Immature natural killer cell (primary cell): Measurements from ENCODE around the gene CD244. TPM values are rescaled to one million over a fixed set of nuclear protein-coding genes. Genes with fewer than 3 reads are reported as not detected.
"Not testable (repeated sequence)": the region's sequence is repeated elsewhere in the genome, so short reads cannot be mapped to it uniquely, and the experiment has no call there.

Experiments
- DNase-seq, 3 donors: peaks; one replicate each; pipeline ENCODE4 v3.0.0; 2022; ENCODE audit warnings: mixed read lengths in 1 of 3
- H3K27ac Mint-ChIP-seq, 6 donors: one replicate each; pipeline ENCODE4 v1.8.0; 2020; ENCODE audit warnings: mixed read lengths in 6 of 6, mild to moderate bottlenecking in 5 of 6, inconsistent platforms in 4 of 6, moderate library complexity in 3 of 6
- H3K27me3 Mint-ChIP-seq, 3 donors: one replicate each; pipeline ENCODE4 v1.8.0; 2020 to 2021; ENCODE audit warnings: low read depth in 3 of 3, mild to moderate bottlenecking in 3 of 3, mixed read lengths in 3 of 3, moderate library complexity in 3 of 3, inconsistent platforms in 1 of 3
- H3K36me3 Mint-ChIP-seq, 3 donors: one replicate each; pipeline ENCODE4 v1.8.0; 2020; ENCODE audit warnings: mixed read lengths in 3 of 3, inconsistent platforms in 2 of 3, mild to moderate bottlenecking in 2 of 3
- H3K4me1 Mint-ChIP-seq, 2 donors: one replicate each; pipeline ENCODE4 v1.8.0; 2020; ENCODE audit warnings: inconsistent platforms in 2 of 2, mild to moderate bottlenecking in 2 of 2, mixed read lengths in 2 of 2, moderate library complexity in 1 of 2
- H3K4me3 Mint-ChIP-seq, 5 donors: one replicate each; pipeline ENCODE4 v1.8.0; 2020; ENCODE audit warnings: mild to moderate bottlenecking in 5 of 5, mixed read lengths in 5 of 5, inconsistent platforms in 3 of 5, moderate library complexity in 3 of 5
- H3K9me3 Mint-ChIP-seq, 6 donors: one replicate each; pipeline ENCODE4 v1.8.0; 2020; ENCODE audit warnings: mild to moderate bottlenecking in 6 of 6, mixed read lengths in 6 of 6, inconsistent platforms in 4 of 6, moderate library complexity in 3 of 6
- polyA plus RNA-seq, 3 donors: library from polyadenylated mRNA; unstranded; fragments of 300-500 nt; fragmentation: Illumina TruSeq; gene quantifications; one replicate each; pipeline ENCODE4 v1.2.3, GENCODE V29; 2021

CD244 gene, protein sequence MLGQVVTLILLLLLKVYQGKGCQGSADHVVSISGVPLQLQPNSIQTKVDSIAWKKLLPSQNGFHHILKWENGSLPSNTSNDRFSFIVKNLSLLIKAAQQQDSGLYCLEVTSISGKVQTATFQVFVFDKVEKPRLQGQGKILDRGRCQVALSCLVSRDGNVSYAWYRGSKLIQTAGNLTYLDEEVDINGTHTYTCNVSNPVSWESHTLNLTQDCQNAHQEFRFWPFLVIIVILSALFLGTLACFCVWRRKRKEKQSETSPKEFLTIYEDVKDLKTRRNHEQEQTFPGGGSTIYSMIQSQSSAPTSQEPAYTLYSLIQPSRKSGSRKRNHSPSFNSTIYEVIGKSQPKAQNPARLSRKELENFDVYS
- polyA plus RNA-seq, result 100 to 1,000 TPM; 301 to 501 (median 410) TPM

DNA sequence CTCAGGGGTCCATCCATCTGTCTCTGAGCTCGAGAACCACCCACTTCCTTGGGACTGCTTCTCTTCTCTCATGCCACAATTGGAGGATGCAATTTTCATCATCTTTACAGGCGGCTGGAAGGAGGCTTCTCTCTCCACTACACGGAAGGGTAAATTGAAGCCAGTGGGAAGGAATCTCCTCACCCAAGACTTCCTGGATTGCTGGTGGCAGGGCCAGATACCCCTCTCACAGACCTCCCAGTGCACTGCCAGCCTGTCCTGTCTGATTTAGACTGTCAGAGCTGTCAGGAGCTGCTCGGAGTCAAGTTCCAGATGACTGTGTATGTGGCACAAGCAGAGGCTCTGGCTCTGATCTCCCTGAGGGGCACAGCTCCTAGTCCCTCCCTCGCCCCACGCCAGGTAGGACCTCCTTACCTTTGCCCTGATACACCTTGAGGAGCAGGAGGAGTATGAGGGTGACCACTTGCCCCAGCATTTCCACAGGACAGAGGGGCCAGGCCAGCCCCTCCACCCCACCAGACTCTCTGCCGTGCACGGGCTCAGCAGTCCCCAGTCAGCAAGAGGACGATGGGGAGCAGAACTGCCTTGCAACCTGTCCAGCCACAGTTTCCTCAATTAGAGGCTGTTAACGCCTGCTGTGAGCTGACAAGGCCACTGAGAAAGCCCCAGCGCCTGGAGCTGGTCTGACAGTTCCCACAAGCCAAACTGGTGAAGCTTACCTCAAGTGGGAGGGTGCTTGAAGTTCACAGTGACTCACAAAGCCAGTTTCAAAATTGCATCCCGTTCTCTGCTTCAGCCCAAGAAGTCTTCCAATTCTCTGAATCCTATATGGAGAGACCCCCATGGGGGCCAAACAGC lies at the start of gene CD244:
Gene CD244, minus strand, starts transcription at position 685 of the 858 bp plus-strand sequence. Its CDS starts 210 bp downstream, at position 475.
- Mint-ChIP-seq H3K4me1 (peaks cover 20 to 61% of the 10 kb centered on the region in 2 donors), H3K27ac (peak within 1 kb of the TSS; percentile 94 to 99 (median 98)), H3K27me3 (peaks cover 0 to 7% (median 2%) of the 10 kb centered on the region in 3 donors), H3K4me3 (peak within 1 kb of the TSS; percentile 98 to 99 (median 99)), H3K36me3 (peaks cover 8 to 12% (median 8%) of the 10 kb centered on the region in 3 donors), H3K9me3 (no peaks in the 10 kb centered on the region)
- peak; percentile 87 to 88 (median 87) for DNase-seq

DNA sequence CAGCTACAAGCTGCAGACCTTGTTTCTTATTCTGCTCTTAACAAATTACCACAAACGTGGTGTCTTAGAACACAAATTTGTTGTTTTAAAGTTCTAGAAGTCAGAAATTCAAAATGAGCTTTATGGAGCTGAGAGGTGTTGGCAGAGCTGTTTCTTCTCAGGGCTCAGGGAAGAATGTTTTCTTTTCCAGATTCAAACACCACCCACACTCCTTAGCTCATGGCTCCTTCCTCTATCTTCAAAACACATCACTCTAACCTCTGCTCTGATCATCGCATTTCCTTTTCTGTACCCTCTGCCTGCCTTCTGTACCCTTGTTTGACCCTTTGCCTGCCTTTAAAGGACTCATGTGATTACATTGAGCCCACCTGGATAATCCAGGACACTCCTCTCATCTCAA lies 49.2 kb upstream of the CD244 start:
- Mint-ChIP-seq H3K27me3 (peaks cover 1 to 7% (median 2%) of the 10 kb centered on the region in 3 donors), H3K4me1 (no peaks in the 10 kb centered on the region), H3K27ac (peak overlapping the region in 1 of 6 donors; percentile 34), H3K4me3 (no peak overlapping the region), H3K9me3 (no peaks in the 10 kb centered on the region), H3K36me3 (no peaks in the 10 kb centered on the region)
- DNase-seq, result no peak

DNA sequence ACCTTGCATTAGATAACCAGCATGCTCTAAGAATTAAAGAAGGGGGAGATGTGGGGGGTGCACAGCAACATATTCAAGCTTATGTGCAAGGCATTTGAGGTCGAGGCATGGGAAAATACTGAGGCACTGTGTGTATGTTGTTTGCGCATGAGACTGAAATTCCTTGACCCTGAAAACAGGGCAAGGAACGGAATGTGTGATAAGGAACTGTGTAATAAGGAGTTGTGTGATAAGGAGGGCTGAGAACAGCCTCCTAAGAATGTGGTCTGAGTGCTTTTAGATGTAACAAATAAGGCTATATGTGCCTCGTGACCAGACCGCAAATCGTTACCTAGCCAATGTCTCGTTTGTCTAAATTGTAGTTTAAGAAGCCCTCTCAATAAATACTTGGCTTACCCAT lies 48.8 kb upstream of the CD244 start:
- no peak for DNase-seq
- Mint-ChIP-seq H3K9me3 (no peaks in the 10 kb centered on the region), H3K36me3 (no peaks in the 10 kb centered on the region), H3K27me3 (peaks cover 1 to 7% (median 2%) of the 10 kb centered on the region in 3 donors), H3K27ac (no peak overlapping the region), H3K4me3 (no peak overlapping the region), H3K4me1 (no peaks in the 10 kb centered on the region)

DNA sequence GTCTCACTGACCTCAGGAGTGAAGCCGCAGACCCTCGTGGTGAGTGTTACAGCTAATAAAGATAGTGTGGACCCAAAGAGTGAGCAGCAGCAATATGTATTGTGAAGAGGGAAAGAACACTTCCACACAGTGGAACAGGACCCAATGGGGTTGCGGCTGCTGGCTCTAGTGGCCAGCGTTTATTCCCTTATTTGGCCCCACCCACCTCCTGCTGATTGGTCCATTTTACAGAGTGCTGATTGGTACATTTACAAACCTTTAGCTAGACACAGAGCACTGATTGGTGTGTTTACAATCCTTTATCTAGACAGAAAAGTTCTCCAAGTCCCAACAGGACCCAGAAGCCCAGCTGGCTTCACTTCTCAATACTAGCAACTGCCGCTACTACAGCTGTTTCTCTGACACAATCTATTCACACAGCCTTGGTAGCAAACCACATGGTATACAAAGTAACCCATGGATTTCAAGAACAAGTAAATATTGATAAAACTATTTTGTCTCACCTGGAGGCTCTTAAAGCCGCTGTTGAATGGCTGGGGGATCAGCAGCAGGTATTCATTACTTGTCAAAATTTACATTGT lies 47.6 kb upstream of the CD244 start:
- no peak for DNase-seq
- H3K27me3 Mint-ChIP-seq, result peaks cover 1 to 2% (median 2%) of the 10 kb centered on the region in 3 donors

DNA sequence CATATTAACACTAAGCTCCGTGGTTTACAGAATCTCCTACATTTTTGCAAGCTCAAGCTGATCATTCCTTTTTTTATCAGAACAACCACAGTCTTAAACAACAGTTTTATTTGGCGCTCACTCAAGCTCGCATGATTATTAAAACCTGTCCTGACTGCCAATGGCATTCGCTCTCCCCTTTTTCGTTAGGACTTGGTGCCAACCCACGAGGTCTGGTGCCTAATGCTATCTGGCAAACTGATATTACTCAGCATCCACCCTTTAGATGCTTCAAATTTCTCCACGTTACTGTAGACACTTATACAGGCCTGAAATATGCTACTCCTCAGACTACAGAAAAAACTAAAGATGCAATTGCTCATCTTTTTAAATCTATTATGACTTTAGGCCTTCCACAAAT lies 45.3 kb upstream of the CD244 start:
- DNase-seq, result no peak
- Mint-ChIP-seq H3K4me3 (no peak overlapping the region), H3K27me3 (peaks cover 0 to 2% (median 0%) of the 10 kb centered on the region in 3 donors), H3K9me3 (no peaks in the 10 kb centered on the region), H3K27ac (no peak overlapping the region), H3K36me3 (no peaks in the 10 kb centered on the region), H3K4me1 (no peaks in the 10 kb centered on the region)

More for the DNA sequence above, 47.6 kb upstream of the CD244 start:
- no peak overlapping the region for H3K27ac Mint-ChIP-seq
- no peaks in the 10 kb centered on the region for H3K4me1 Mint-ChIP-seq
- no peaks in the 10 kb centered on the region for H3K9me3 Mint-ChIP-seq
- H3K4me3 Mint-ChIP-seq, result no peak overlapping the region
- no peaks in the 10 kb centered on the region for H3K36me3 Mint-ChIP-seq

DNA sequence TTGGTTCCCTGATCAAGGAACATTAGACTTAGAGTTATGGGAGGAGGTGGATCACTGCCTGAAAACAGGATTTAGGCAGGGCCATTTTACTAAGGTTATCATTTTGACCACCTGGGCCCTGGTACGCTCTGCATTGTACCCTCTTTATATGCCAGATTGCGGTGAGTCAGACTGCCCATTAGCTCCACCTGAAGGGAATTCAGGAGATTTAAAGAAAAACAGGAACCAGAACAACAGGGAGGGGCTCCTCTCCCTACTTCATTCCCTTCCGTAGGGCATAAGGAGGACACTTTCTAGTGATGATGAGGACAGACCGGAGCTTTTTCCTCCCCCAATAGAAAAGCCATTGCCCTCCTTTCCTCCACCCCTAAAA lies 42.9 kb upstream of the CD244 start:
- no peak overlapping the region for H3K4me3 Mint-ChIP-seq
- H3K9me3 Mint-ChIP-seq, result no peaks in the 10 kb centered on the region
- H3K36me3 Mint-ChIP-seq, result no peaks in the 10 kb centered on the region
- no peak for DNase-seq
- no peaks in the 10 kb centered on the region for H3K4me1 Mint-ChIP-seq
- no peak overlapping the region for H3K27ac Mint-ChIP-seq
- H3K27me3 Mint-ChIP-seq, result peaks cover 0 to 6% (median 3%) of the 10 kb centered on the region in 3 donors

DNA sequence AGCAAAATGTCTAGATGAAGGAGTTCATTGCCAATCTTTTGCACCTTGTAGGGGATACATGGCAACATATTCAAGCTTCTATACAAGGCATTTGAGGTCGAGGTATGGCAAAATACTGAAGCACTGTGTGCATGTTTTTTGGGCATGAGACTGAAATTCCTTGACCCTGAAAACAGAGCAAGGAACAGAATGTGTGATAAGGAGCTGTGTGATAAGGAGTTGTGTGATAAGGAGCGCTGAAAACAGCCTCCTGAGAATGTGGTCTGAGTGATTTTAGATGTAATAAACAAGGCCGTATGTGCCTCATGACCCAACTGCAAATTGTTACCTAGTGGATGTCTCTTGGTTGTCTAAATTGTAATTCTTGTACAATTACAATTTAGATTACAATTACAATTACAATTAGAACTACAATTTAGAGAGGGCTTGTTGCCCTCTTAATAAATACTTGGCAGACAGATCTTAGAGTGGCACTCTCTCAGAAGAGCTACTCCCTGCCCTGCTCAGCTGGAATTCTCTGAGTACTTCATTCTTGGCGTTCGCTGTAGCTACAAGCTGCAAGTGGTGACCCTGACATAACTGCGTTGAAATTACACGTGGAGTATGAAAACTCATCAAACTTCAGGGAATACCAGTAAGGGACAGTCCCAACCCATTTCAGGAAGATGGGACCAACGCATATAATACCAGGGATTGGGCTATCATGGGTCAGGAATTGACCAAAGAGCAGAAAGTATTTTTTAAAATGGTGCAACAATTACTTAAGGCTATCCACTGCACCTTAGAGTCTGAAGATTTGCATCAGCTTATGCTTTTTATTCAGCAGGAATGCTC lies 42.3 kb upstream of the CD244 start:
- Mint-ChIP-seq H3K4me3 (no peak overlapping the region), H3K27ac (no peak overlapping the region), H3K27me3 (peaks cover 0 to 6% (median 3%) of the 10 kb centered on the region in 3 donors), H3K9me3 (no peaks in the 10 kb centered on the region), H3K4me1 (no peaks in the 10 kb centered on the region), H3K36me3 (no peaks in the 10 kb centered on the region)
- no peak for DNase-seq

DNA sequence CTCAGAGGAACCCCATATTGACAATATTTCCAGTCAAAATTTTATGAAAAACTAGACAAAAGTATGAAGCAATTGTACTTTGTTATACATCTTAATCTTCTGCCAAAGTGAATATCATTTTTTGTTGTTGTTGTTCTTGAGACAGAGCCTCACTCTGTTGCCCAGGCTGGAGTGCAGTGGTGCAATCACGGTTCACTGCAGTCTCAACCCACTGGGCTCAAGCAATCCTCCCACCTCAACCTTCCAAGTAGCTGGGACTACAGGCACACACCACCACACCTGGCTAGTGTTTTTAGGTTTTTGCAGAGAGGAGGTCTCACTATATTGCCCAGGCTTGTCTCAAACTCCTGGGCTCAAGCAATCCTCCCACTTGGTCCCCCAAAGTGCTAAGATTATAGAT lies 39.6 kb upstream of the CD244 start:
- H3K4me3 Mint-ChIP-seq, H3K9me3 Mint-ChIP-seq, H3K4me1 Mint-ChIP-seq, H3K36me3 Mint-ChIP-seq, DNase-seq, H3K27me3 Mint-ChIP-seq: not testable (repeated sequence)
- H3K27ac Mint-ChIP-seq, result peak overlapping the region in 1 of 6 donors; percentile 16

DNA sequence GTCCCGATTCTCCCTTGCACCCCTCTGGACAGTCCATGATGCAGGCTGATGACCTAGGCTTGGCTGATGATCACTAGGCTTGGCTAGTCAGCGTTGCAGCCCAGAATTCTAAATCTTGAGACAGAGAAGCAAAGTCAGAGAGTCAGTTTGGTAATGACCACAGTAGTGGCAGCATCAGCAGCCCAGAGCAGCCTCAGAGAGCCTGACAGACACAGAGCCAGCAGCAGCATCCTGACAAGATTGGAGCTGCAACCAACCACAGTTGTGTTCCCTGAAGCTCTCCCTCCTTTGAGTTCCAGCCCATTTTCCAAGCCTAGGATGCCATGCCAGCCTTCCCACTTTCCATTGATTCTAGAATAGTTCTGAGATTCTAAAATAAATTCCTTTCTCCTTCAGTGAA lies 39.1 kb upstream of the CD244 start:
- peaks cover 3 to 6% (median 6%) of the 10 kb centered on the region in 3 donors for H3K27me3 Mint-ChIP-seq
- H3K9me3 Mint-ChIP-seq, result no peaks in the 10 kb centered on the region
- H3K36me3 Mint-ChIP-seq, result no peaks in the 10 kb centered on the region
- no peak for DNase-seq
- no peak overlapping the region for H3K4me3 Mint-ChIP-seq
- H3K4me1 Mint-ChIP-seq, result no peaks in the 10 kb centered on the region
- H3K27ac Mint-ChIP-seq, result no peak overlapping the region

DNA sequence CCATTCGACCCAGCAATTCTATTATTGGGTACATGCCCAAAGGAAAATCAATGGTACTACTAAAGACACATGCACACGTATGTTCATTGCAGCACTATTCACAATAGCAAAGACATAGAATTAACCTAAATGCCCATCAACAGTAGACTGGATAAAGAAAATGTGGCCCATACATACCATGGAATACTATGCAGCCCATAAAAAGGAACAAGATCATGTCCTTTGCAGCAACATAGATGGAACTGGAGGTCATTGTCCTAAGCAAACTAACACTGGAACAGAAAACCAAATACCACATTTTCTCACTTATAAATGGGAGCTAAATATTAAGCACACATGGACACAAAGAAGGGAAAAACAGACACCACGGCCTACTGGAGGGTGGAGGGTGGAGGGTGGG lies 38.0 kb upstream of the CD244 start:
- H3K4me3 Mint-ChIP-seq, DNase-seq: not testable (repeated sequence)

DNA sequence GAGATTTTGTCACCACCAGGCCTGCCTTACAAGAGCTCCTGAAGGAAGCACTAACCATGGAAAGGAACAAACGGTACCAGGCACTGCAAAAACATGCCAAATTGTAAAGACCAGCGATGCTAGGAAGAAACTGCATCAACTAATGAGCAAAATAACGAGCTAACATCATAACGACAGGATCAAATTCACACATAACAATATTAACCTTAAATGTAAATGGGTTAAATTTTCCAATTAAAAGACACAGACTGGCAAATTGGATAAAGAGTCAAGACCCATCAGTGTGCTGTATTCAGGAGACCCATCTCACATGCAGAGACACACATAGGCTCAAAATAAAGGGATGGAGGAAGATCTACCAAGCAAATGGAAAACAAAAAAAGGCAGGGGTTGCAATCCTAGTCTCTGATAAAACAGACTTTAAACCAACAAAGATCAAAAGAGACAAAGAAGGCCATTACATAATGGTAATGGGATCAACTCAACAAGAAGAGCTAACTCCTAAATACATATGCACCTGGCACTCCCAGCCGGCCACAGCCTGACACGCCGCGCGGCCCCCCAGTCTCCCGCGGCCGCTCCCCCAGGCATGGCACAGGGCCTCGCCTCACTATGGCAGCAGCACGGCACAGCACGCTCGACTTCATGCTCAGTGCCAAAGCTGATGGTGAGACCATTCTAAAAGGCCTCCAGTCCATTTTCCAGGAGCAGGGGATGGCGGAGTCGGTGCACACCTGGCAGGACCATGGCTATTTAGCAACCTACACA lies 31.9 kb upstream of the CD244 start:
- DNase-seq, H3K27me3 Mint-ChIP-seq, H3K4me1 Mint-ChIP-seq, H3K36me3 Mint-ChIP-seq, H3K4me3 Mint-ChIP-seq, H3K27ac Mint-ChIP-seq, H3K9me3 Mint-ChIP-seq: not testable (repeated sequence)

More for the DNA sequence above, 38.0 kb upstream of the CD244 start:
- not testable (repeated sequence) for H3K27ac Mint-ChIP-seq, H3K9me3 Mint-ChIP-seq, H3K36me3 Mint-ChIP-seq, H3K27me3 Mint-ChIP-seq, H3K4me1 Mint-ChIP-seq

DNA sequence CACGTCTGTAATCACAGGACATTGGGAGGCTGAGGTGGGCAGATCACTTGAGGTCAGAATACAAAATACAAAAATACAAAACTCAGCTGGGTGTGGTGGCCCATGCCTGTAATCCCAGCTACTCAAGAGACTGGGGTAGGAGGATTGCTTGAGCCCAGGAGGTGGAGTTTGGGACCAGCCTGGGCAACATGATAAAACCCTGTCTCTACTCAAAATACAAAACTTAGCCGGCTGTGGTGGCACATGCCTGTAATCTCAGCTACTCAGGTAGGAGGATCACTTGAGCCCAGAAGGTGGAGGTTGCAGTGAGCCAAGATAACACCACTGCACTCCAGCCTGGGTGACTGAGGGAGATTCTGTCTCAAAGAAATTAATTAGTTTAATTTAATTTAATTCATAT lies 28.8 kb upstream of the CD244 start:
- Mint-ChIP-seq H3K4me1 (no peaks in the 10 kb centered on the region), H3K27ac (no peak overlapping the region), H3K4me3 (no peak overlapping the region), H3K36me3 (peaks cover 0 to 3% (median 0%) of the 10 kb centered on the region in 3 donors), H3K27me3 (peaks cover 0 to 2% (median 0%) of the 10 kb centered on the region in 3 donors), H3K9me3 (peaks cover 0 to 10% (median 4%) of the 10 kb centered on the region in 6 donors)
- DNase-seq, result no peak

DNA sequence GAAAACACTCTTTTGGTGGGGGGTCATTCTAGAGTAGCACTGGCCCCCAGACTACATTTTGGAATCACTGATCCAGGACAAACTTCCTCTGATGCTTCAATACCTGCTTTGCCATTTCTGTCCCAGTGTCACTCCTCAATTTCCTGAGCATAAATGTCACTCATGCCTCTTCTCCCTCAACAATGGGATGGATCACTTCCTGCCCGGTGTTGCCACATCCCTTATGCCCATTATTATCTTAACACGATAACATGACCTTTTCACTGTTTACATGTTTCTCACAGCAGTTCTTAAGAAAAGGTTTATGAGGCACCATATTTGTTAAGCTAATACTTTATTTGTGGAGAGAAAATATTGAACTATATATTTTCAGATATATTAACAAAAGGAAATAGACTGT lies 26.2 kb upstream of the CD244 start:
- Mint-ChIP-seq H3K4me3 (no peak overlapping the region), H3K9me3 (peaks cover 0 to 4% (median 2%) of the 10 kb centered on the region in 6 donors), H3K36me3 (no peaks in the 10 kb centered on the region), H3K27ac (no peak overlapping the region), H3K27me3 (peaks cover 0 to 5% (median 2%) of the 10 kb centered on the region in 3 donors), H3K4me1 (peaks cover 2 to 3% of the 10 kb centered on the region in 2 donors)
- no peak for DNase-seq
